HG02981 (cell line): Measurements from ENCODE around the gene CNRIP1.

Source experiments
- ATAC-seq: cut with Tn5 transposase; IDR thresholded peaks from one replicate; pipeline ENCODE4 v1.9.1; 2021; ENCODE audit warnings: mild to moderate bottlenecking, moderate library complexity; ENCODE audit not compliant: unreplicated experiment

CNRIP1 gene

DNA sequence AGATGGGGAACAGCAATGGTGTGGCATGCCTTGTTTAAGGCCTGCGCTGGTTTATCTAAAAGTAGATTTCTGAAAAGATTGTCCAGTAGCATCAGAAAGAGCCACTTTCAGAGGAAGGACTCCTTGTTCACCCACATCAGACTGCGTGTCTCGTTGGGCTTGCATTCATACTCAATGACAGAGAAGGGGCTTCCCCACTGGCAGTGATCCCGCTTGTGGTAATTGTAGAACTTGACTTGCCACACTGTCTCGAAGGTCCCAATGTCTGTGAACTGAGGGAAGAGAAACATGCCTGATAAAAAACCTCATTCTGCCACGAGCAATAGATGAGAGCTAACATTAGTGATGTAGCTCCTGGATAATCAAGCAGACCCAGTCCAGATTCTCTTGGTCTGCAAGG lies 26.0 kb downstream of the CNRIP1 start:
- ATAC-seq, result no peak

DNA sequence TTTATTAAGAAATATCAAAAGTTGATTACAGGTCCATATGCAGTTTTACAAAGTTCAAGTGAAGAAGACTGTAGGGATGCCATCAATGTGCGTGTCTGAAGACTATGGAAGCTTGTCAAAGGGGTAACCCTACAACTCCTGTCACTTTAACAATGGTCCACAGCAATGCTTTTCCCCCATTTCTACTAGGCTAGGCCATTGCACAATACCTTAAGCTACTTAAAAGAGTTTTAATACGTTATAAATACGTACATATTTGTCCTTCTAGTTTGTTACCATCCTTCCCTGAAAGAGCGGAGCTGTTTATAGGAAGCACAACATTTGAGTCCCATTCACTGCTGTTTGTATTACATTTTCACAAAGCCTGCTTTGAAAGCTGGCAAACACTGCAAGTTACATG lies 26.7 kb downstream of the CNRIP1 start:
- no peak for ATAC-seq

DNA sequence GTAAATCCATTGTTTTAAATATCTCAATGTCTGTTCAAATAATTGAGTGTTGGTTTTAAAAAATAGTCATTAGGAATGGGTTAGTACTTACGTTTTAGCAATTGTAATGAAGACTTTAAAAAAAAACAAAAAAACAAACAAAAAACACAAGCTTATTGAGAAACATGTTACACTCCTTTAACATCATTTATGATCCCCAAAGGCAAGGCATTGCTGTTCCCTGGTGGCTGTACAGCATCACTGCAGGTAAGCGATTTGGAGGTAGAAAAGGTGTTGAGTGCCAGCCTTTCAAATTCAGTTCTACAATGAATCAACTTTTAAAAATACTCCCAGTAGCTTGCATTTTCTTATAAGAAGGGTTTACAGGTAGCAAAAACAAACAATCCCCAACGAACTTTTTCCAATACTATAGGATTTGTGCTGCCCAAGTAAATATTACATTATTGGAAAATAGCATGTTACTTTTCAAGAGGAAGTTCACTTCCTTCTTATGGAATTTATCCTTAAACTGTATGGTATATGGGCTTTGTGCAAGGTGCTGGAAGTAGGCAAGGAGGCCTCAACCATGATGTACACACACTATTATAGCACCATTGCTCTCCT lies 27.5 kb downstream of the CNRIP1 start:
- no peak for ATAC-seq

DNA sequence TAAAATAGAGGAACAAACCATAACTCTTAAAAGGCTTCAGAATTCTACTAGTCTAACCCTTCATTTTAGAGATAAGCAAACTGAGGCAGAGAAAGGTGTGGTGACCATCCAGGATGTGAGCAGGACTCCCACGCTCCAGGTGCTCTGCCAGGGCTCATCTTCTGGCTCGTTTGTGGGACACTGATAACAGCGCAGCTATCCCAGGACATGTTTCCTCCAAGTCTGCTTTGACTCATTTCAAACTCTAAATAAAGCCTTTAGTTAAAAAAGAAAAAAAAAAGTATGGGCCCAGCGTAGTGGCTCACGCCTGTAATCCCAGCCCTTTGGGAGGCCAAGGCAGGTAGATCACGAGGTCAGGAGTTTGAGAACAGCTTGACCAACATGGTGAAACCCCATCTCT lies 28.4 kb downstream of the CNRIP1 start:
- ATAC-seq, result no peak

DNA sequence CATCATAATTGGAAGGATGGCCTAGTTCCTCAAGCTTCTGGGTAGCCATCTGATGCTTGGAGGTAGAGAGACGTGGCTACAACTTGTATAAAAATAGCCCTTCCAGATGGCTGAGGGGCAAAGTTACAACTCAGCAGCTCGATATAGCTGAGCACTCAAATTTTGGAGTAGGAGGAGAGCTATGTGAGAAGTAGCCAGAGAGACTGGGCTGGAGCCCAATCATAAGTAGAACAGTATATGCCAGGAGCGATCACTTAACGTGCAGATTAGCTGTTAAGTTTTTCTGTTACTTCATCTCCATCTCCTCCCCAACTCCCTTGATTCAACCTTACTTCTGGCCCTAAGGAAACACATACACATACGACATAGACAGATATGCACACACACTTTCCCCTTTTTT lies 28.8 kb downstream of the CNRIP1 start:
- no peak for ATAC-seq

DNA sequence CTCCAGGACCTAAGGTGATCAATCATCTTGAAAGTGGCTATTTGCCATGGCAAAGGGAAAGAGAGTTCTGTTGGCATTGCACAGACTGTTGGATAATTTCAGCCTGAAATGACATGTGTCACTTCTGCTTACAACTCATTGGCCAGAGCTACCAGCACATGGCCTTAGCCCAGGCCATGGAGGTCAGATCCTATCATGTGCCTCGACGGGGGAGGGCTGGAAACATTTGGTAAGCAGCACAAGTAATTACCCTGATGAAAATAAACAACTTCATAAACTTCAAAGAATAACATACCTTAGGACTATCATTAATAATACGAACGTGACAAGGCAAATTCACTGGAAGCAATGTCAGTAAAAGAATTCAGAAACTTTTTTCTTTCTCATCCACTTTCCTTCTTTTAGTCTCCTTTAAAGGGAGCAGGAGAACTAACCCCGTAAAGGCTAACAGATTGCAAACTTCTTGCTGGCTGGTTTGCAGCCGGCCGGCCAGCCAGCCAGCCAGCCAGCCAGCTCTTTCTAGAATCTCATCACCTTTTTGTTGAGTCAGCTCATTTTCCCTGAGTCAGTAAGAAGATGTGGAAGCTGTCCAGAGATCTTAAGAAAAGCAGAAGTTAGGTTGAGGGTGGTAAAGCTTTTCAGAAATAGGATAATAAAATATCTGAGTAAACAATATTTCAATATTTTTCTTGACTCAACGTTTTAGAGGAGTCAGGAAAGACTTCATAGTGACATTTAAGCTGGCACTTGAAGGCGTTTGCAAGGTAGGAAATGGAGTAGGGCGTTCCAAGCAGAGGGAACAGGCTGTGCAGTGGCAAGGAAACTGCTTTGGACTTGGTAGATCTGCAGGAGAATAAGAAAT lies 31.9 kb downstream of the CNRIP1 start:
- no peak for ATAC-seq

DNA sequence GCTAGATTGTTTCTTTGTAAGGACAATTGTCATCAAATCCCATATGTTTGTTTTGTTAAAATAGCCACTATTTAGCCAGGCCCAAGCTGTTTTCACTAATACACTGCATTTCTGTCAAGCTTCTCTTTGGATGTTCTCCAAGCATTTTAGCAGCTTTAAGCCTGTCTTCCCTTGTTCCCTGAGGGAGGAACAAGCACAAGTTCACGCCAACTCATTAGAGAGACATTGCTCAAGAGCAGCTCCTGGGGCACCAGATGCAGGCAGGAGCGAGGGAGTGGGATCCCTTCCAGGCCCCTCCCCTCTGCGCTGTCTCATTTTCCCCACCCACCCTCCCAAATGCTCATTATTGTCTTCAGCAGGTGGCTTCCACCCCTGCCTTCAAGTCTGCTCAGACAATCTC lies 34.9 kb downstream of the CNRIP1 start:
- ATAC-seq, result no peak

DNA sequence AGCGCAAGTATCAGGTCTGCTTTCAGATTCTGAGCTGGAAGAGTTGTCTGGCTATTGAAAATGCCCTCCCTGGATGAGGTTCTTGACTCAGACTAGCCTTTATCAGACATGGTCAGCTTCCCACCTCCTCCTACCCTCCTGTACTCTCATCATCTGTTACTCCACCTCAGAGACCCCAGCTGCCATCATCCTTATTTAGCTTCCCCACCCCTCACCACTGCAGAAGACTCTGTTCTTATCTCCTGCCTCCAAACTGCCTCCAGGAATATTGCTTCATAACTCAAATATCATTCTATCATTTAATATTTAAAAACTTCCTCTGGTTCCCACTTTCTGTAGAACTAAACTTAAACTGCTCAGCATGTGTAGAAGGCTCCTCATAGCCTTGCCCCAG lies 36.3 kb downstream of the CNRIP1 start:
- no peak for ATAC-seq

DNA sequence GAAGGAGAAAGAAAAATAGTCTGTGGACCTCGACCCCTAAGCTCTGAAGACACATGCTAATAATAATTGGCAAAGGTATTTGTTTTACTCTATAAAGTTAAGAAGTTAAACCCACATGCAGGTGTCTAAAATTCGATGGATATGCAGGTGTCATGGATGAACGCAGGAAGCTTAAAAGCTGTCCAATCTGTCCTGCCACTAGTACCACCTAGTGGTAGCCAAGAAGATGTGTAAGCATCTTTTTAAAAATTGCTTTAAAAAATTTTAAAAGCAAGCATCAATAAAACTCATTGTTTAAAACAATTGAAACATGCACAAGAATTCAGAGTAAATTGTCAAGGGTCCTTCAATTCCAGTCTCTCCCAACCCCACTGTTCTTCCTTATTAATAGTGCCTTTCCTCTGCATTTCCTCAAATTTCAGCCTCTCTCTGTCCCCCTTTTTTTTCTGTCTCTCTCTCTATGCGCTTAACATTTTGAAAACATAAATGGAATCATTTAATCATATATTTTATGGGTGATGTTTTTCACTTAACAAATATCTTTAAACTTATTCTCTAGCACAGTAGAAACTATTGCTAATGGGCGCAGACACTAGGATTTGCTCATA lies 36.8 kb downstream of the CNRIP1 start:
- ATAC-seq, result no peak

DNA sequence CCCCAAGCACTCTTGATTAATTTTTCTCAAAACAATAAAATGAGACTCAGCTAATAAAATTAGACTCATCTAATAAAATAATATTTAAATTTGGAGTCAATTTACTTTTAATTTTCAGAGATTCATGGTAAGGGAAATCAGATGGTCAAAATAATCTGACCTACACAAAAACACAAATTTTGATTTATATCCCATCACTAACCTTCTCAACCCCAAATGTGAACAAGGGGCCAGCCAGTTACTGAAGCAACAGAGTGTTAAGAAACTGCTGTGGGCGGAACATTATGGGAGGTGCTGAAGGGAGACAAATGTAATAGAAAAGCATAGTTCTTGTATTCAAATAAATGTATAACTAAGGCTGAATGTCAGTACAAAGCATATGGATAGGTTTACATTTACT lies 39.0 kb downstream of the CNRIP1 start:
- no peak for ATAC-seq

DNA sequence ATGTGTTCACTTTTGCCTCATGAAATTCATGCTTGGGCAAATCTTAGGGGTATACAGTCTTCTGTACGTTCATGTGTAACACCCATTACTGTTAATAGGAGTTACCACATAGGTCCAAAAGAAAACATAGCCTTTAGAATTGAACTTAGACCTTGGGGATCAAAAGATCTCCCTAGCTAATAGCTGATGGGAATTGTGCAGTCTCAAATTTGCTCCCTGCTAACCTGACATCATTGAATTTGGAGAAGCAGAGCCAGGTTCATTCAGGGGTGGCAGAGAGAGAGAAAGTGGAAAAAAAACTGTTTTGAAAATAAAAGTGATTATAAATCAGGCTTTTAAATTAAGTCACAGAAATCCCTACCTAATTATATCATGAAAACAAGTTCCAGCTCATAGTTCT lies 39.4 kb downstream of the CNRIP1 start:
- no peak for ATAC-seq

DNA sequence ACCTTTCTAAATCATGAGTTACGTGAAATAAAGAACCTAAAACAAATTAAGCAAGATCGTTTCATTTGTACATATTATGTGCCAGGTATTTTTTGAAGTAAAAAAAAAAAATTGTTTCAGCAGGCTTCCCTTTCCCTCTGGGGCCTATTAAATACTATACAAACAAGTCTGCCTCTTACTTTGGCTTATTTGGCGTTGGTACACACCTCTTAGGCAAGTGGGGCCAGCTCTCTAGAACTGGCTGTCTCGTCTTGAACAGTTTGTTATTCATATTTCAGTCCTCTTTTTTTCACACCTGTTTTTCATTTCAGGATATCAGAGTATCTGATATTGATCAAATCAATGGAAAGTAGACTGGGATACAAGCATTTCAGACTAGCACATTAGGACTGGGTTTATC lies 40.1 kb downstream of the CNRIP1 start:
- no peak for ATAC-seq

DNA sequence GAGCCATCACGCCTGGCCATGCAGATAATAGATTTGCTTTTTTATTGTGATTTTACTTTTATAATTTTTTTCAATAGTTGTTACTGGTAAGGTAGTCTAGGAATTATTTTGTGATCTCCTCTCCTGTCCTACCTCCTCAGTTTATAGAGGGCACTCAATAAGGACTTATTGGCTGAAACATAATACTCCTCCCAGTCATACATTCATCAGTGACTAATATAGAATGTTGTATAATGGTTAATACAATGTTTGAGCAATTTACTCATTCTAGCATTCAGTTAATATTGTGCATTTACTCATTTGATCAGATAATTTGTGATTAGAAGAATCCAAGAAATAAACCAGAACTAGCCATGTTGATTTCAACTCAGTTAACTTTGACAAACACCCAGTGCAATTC lies 41.6 kb downstream of the CNRIP1 start:
- ATAC-seq, result no peak

DNA sequence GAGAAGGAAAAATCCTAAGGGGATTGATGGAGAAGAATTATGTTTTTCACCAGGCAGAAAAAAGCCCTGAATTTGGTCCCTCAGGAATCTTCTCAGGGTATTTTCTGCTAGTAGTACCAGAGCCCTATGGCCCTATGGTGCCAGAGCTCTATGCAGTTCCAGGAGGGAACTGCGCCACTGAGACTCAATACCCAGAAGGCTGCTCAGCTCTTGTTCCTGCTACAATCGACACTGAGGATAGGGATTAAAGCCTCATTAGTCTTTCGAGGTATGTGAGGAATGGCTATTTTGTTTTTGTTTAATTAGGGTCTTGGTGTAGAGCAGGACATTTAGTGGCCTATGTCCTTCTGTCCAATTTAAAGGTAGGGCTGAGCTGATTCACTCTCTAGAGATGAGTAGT lies 45.7 kb downstream of the CNRIP1 start:
- ATAC-seq, result no peak

DNA sequence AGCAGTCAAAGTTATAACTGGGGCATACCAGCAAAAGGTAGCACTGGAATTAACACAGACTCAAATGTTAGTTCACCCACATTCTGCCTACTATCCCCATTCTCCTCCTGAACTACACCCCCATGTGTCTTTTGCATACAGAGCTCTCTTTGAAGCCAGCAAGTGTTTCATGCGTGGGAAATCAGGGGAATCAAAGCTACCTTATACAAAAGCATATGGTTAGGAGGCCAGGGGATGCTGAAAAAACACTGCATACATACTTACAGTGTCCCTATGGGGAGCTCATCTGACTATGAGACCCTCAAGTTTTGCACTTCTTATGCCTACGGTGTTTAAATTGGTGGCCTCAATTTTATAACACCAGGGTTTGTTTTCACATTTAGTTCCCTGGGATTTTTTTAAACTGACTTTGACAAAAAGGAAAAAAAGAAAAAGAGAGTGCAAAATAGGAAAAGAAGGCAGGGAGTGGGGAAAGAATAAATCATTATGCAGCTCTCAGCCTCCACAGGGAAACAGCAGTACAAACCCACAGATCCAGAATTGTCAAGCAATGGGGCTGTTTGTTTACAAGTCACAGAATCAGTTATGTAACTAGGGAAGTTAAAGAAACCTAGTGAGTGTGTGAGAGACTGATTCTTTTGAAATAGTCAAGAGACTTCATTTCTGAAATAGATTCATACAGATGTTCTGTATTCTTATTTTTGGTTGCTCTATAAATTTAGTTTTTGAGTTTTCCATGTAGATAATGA lies 47.3 kb downstream of the CNRIP1 start:
- no peak for ATAC-seq

DNA sequence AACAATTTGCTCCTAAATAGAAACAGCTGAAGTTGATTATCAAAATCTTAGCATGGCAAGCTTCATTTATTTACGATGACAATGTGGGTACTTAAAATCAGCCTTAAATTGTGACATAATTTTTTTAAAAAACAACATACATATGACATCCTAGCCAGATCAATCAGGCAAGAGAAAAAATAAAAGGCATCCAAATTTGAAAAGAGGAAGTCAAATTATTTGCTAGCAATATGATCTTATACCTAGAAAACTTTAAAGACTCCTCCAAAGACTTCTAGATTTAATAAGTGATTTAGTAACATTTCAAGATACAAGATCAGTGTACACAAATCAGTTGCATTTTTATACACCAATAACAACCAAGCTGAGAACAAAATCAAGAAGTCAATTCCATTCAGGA lies 53.1 kb downstream of the CNRIP1 start:
- no peak for ATAC-seq

DNA sequence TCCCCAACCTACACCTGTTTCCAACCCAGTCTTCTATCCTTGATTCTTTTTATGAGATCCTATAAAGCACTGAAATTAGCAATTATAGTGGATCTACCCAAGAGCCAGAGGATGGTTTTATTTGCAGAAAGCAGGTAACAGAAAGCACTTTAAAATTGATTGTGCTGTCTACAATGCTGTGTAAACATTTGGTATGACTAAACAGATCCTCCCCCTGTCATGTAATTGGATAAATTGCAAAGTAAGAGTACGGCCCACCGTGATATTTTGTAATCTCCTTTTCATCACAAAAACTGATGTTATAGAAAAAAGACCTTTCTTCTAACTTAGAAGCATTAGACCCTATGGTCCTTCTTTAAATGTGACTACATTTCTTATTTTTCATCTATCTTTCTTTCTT lies 56.1 kb downstream of the CNRIP1 start:
- no peak for ATAC-seq

DNA sequence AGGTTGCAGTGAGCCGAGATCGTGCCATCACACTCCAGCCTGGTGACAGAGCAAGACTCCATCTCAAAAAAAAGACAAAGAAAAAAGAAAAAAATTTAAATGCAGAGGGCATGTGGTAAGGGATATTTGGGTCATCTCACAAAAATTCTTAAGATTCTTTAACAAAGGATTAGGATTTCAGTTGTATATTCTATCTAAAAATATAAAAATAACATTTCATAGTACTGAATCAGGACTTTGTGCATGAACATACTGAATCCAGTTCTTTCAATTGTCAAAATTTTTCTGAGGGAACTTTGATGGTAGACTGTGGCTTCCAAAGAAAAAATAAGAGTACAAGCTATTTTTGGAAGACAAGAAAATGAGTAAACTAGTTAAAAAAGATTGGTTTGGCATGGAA lies 60.9 kb downstream of the CNRIP1 start:
- ATAC-seq, result no peak

DNA sequence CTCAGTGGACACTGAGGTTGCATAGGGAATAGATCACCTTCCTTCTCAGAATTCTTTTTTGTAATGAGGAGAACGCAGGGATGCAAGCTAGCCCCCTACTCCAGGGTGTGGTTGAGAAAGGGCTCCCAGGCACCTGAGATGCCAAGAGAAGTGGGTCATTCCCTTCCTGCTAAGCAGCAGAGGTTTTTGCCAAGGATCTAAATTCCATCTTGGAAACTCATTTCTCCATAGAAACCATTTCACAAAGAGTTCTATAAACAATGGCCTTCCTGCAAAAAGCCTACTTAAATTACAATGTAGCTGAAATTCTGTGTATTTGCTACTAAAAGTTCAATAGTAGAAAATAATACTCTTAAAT lies 63.7 kb downstream of the CNRIP1 start:
- no peak for ATAC-seq

DNA sequence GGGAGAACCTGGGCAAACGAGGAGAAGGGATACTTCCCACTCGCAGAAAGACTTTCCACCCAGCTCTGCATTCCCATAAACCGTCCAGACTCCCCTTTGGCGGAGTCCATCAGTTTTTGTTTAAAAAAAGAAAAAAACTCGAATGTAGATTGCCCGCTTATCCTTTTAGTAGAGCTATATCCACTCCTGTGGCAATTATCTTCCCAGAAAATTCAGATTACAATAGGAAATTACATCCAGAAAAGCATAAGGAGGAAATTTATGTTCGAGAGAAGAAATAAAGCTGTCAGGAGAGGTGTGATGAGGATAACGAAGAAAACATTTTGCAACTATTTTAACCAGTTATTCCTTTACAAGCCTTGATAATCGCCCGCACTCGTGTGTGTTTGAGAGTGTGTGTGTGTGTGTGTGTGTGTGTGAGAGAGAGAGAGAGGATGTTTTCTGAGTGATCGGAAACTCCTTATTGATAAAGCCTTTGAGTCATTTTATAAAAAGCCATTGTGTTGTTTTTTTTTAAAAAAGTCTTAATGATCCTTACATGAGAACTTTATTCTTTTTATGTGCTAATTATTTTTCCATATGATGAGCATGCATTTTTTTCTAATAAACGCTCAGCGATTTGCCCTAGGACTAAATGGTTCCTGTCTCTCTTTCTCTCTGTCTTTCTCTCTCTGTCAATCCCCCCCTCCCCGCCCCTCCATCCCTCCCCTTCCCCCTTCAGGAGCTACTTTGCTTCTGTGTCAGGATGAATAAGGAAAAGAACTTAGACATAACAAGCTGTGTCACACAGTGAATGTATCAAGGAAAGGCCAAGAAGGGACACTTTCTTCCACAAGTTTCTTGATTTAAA lies 66.3 kb downstream of the CNRIP1 start:
- no peak for ATAC-seq
